Eye (tissue), 1 donor: ENCODE measurements around the gene SNX15.
A peak's percentile ranks its signal among the peaks of the same experiment; 100 is the strongest.
"Not testable (repeated sequence)": the region's sequence is repeated elsewhere in the genome, so short reads cannot be mapped to it uniquely, and the experiment has no call there.

Experiments used
- DNase-seq: peaks from one replicate; pipeline ENCODE4 v3.0.0-alpha.2; 2015

SNX15 gene

DNA sequence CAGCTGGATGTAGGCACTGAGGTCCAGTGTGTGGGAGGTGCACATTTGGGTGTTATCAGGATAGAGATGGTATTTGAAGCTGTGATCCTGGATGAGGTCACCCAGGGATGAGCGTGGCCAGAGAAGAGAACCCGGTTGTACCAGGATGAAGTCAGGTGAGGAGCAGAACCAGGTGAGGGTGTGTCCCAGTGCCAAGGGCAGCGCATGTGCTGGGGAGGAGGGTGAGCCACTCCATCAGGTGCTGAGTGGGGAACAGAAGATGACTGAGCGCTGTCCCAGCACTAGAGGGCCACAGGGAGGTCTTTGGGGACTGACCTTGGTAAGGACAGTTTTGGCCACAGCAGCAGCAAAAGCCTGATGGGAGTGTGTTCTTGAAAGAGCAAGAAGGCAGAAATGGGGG lies 10.5 kb upstream of the SNX15 start:
- DNase-seq, result no peak

GRCh38 chr11:65017937-65018336 lies 9.3 kb upstream of the SNX15 start:
- no peak for DNase-seq

- no peak for DNase-seq
Observed at GRCh38 chr11:65019824-65020223, 7.4 kb upstream of the SNX15 start.

DNA sequence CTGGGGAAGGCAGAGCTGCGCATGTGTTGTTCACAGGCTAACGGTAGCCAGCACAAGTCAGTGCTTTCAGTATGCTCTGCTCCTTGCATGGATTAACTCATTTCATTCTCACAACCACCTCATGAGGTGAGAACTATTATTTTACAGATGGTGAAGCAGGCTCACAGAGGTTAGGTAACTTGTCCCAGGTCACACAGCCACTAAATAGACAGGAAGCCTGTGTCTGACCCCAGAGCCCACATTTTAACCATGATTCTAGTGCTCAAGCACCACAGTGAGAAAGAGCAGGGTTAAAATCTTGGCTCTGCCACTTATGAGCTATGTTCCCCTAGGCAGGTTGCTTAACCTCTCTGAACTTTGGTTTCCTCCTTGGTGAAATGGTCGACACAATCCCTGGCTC lies 6.2 kb upstream of the SNX15 start:
- no peak for DNase-seq

- DNase-seq, result no peak
Observed at GRCh38 chr11:65021509-65021908, 5.7 kb upstream of the SNX15 start.

DNA sequence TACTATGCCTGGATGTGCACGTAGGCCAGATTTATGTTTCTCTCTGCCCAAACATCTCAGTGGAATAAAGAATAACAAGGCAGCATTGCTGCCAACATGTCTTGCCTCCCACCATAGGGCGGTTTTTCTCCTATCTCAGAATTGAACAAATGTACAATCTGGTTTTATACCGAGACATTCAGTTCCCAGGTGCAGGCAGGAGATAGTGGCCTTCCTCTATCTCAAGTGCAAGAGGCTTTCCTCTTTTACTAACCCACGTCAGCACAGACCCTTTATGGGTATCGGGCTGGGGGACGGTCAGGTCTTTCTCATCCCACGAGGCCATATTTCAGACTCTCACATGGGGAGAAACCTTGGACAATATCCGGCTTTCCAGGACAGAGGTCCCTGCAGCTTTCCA lies 3.7 kb upstream of the SNX15 start:
- not testable (repeated sequence) for DNase-seq

GRCh38 chr11:65026810-65027209 lies 429 bp upstream of the SNX15 start:
- no peak for DNase-seq

DNA sequence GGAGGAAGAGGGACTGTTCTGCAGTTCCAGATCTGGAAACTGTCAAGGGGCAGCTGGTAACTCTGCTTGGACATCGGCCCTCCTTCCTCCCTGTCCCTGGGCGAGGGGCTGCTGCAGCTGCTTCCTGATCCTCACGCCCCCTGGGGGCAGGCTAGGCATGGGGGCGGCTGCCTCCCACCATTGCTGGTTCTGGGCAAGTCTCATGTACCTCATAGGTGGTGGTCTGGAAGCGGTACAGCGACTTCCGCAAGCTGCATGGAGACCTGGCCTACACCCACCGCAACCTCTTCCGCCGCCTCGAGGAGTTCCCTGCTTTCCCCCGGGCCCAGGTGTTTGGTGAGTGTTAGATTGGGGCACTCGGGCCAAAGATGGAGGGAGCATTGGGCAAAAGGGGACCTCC lies 5.0 kb downstream of the SNX15 start:
- no peak for DNase-seq

GRCh38 chr11:65034423-65034822 lies 7.2 kb downstream of the SNX15 start:
- DNase-seq, result no peak

- DNase-seq, result peak; percentile 10
Observed at GRCh38 chr11:65035579-65035978, 8.3 kb downstream of the SNX15 start.

GRCh38 chr11:65036931-65037330 lies 9.7 kb downstream of the SNX15 start:
- no peak for DNase-seq

DNA sequence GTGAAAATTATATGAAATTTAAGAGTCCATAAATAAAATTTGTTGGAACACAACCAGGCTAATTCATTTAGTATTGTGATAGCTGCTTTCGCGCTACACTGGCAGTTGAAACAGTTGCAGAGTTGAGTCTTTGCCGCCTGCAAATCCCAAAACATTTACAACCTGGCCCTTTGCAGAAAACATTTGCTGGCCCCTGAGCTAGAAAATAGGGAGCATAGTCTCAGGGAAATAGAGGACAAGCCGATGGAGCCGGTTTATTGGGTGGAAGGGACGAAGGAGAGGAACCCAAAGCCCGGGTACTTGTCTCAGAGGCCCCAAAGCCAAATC lies 13.2 kb downstream of the SNX15 start:
- DNase-seq, result no peak

DNA sequence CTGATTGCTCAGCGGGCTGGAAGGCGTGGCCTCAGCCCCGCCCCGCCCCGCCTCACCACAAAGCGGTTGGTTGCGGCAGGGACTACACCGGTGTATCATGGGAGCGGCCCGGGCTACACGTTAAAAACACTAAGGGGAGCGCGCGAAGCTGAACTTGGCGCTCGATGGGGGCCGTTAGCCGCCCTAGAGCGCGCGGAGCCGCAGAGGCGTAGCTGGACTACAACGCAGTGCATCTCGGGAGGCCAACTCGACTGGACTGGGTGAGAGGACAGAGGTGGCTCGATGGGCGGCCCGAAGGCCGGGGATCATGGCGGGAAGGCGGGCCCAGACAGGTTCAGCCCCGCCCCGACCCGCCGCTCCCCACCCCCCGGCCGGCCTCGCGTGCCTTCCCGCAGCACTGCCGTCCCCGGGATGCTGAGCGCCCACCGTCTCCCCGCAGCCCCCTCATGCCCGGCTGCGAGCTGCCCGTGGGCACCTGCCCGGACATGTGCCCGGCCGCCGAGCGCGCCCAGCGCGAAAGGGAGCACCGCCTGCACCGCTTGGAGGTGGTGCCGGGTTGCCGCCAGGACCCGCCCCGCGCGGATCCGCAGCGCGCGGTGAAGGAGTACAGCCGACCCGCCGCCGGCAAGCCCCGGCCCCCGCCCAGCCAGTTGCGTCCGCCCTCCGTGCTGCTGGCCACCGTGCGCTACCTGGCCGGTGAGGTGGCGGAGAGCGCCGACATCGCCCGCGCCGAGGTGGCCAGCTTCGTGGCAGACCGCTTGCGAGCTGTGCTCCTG lies 13.8 kb downstream of the SNX15 start, which contains the start of gene SAC3D1:
SAC3D1 (plus strand) TSS at position 364 of the 776 bp plus-strand sequence; CDS start at position 447, 83 bp downstream.
- DNase-seq, result peak; percentile 96

- no peak for DNase-seq
Observed at GRCh38 chr11:65042891-65043290, 15.7 kb downstream of the SNX15 start.

DNA sequence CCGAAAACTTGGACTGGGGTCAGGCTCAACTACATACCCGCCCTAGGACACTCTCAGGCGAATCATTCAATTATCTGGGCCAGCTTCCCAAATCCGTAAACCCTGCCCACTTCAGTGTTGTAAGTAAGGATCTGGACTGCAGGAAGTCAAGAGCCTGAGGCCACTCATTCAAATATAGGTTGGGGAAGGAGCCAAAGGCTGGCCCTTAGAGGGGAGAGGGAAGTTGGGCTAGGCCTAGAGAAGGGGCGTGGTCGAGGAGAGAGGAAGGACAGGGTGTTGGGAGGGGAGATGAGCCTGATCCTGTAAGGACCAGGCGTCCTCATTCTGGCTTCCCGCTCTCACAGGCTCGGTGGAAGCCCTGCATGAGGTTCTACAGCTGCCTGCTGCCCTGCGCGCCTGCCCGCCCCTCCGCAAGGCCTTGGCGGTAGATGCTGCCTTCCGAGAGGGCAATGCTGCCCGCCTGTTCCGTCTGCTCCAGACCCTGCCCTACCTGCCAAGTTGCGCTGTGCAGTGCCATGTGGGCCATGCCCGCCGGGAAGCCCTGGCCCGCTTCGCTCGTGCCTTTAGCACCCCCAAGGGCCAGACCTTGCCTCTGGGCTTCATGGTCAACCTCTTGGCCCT lies 16.8 kb downstream of the SNX15 start:
- no peak for DNase-seq

DNA sequence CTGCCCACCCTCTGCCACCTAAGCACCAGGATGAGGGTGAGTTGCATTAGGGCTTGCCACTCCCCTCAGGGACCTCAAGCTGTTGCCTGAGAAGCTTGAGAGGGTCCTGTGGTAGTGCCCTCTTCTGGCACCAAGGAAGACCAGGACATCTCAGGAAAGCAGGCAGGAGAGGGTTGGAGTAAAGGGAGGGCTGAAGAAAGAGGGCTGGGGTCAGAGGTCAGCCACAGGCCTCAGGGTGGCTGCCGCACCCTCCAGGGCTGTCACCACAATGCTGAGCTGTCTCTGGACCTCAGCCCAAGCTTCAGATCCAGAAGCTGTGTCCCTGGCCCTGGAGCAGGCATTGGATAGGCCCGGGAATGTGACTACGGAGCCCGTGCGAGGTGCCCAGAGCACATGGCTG lies 17.8 kb downstream of the SNX15 start:
- no peak for DNase-seq

GRCh38 chr11:65045728-65046127 lies 18.5 kb downstream of the SNX15 start:
- DNase-seq, result no peak

DNA sequence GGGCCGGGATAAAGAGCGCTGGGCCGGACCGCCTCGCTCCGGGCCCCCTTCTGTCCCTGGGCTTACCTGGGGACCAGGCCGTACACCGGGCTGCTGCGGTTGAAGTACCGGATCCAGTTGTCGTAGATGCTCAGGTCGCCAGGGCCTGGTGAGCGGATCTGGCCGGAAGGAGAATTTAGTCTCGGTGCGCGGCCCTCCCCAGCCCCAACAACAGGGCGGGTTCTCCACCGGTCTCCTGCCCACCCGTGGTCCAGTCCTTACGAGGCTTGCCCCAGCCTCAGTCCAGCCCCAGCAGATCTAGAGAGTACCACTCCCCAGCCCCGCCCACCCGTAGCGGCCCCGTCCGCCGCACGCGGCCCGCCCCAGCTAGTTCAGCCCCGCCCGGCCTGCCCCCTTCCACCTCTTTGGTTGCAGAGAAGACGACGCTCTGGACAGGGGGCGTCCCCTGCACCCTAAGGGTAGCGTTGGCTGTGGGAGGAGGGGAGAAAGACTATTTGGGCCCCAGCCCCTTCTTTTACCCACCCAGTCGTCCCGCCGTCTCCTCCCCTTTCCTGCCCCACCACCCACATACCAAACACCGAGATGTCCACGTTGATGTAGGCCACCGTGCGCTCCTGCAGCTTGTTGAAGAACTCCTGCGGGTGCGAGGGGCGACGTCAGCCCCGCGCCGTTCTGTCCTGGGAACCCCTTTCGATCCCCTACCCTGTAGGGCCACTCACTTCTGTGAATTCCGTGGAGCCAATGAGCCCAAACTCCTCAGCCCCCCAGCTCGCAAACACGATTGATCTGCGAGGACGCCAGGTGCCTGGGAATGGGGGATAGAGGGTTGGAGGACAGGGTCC lies 20.6 kb downstream of the SNX15 start:
- peak; percentile 21 for DNase-seq

DNA sequence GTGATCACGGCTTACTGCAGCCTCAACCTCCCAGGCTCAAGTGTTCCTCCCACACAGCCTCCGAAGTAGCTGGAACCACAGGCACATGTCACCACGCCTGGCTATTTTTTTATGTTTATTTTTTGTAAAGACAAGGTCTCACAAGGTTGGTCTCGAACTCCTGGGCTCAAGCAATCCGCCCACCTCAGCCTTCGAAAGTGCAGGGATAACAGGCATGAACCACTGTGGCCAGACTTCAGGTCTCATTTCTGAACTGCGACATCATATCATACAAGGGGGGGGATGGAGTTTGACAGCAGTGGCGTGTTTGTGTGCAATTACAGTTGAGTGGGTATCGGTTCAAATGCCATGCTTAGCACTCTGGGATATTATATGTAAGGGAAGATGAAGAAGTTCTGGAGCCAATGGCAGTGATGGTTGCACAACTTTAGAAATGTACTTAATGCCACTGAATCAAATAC lies 24.2 kb downstream of the SNX15 start:
- DNase-seq, result no peak

DNA sequence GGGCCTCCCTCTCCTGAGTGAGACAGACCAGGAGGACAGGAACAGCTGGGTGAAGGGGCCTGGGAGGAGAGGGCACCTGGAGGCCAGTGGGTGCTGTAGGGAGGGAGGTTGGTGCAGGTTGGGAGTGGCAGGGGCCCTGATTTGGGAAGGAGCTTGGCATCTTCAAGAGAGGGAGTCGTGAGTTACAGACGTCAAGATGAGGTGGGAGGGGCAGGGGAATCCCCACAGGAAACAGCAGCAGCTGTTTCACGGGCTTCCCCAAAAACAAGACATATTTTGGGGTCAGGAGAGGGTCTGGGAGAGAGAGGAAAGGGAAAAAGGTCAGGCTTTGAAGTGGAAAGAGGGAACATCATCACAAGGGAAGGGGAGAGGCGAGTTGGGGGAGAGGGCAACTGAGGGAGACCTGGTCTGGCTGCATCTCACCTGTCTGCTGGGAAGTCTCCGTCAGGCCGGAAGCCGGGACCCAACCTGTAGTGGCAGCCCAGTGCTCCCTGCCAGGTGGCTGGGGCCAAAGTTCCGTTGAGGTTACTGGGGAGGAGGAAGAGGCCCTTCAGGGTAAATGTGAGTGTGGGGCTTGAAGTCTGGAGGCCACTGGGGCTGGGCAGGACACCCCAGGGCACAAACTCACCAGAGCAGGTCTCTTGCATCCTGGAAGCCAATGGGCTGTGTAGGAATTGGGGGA lies 26.7 kb downstream of the SNX15 start:
- DNase-seq, result no peak

- no peak for DNase-seq
Observed at GRCh38 chr11:65055538-65055937, 28.3 kb downstream of the SNX15 start.

GRCh38 chr11:65056999-65057398 lies 29.8 kb downstream of the SNX15 start:
- DNase-seq, result no peak

DNA sequence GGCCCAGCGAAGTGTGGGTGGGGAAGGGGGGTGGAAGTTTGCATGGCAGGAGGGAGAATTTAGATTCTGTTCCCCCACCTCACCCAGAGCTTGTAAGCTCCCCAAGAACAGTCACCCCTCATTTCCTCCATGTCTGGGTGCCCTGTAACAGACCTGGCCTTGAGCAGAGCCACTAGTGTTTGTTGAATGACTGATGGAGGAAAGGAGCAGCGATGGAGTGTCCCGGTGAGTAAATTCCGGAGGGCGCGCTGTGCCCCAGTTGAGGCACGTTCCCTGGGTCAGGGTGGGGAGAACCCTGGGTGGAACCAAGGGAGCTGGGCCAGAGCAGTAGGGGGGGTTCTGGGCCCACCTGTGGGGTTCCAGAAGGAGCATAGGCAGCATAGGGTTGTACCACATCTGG lies 30.3 kb downstream of the SNX15 start:
- DNase-seq, result no peak
